ENCODE measurements around the gene GPR143. TPM values are rescaled to one million over a fixed set of nuclear protein-coding genes. Genes with fewer than 3 reads are reported as not detected.

Gene GPR143
- total and polyA plus RNA-seq, 2 experiments from 2014 or later = 3.2 to 9.8 TPM

DNA sequence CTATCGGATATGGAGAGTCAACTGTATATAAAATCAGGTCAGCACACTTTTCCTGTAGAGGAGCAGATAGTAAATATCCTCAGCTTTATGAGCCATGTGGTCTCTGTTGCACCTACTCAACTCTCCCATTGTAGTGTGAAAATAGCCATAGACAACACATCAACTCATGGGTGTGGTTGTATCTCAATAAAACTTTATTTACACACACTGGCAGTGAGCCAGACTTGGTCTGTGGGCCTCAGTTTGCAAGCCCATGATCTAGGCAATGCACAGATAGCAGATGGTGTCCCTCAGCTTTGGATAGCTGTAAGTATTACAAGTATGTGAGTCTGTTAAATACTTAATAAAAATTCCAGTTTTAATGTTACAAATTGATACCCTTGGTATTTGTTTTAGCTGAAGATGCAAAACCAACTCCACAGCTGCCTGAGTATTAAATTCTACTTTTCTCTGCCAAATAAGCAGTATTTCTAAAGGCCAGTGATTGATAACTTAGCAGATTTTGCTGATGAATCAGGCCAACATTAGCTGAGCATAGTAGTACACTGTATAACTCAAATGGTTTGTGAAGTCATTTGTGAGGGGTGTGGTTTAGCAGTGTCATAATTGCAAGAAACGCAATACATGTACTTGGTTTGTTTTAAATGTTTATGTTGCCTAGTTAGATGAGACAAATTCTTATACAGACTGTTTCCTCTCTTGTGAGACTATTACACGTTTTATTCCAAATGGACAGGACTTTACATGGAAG, 87.3 kb downstream of the GPR143 start:
- Histone ChIP-seq H3K4me1 (ENCODE audit: insufficient read depth) (no peaks in the 10 kb centered on the region), H3K9me2 (replicated peaks; ENCODE audit: insufficient read depth) (no peaks in the 10 kb centered on the region), H3K27ac (no peak overlapping the region), H3K27me3 (no peaks in the 10 kb centered on the region), H3K4me2 (no peak overlapping the region), H2AFZ (no peak overlapping the region), H3K4me3 (no peak overlapping the region), H3K79me2 (no peaks in the 10 kb centered on the region), H3K36me3 (replicated peaks; ENCODE audit: insufficient read depth, low read depth) (no peaks in the 10 kb centered on the region), H4K20me1 (ENCODE audit: insufficient read depth, poor library complexity, severe bottlenecking) (no peaks in the 10 kb centered on the region), H3K9me3 (ENCODE audit: low read depth) (no peaks in the 10 kb centered on the region)
- DNase-seq (ENCODE audit: low spot score) = no peak
- 79% methylated on average over 3 of the region's 3 CpGs for WGBS (ENCODE audit: low lambda C conversion rate, missing lambda C conversion rate)
- no peak for TF ChIP-seq EZH2phosphoT487 (IDR thresholded peaks at IDR 0.05; ENCODE audit: low read depth, severe bottlenecking, unreplicated experiment)
- no peak for TF ChIP-seq EZH2 (IDR thresholded peaks at IDR 0.05; ENCODE audit: borderline replicate concordance)
- TF ChIP-seq CTCF (IDR thresholded peaks at IDR 0.05; ENCODE audit: poor library complexity) = no peak

DNA sequence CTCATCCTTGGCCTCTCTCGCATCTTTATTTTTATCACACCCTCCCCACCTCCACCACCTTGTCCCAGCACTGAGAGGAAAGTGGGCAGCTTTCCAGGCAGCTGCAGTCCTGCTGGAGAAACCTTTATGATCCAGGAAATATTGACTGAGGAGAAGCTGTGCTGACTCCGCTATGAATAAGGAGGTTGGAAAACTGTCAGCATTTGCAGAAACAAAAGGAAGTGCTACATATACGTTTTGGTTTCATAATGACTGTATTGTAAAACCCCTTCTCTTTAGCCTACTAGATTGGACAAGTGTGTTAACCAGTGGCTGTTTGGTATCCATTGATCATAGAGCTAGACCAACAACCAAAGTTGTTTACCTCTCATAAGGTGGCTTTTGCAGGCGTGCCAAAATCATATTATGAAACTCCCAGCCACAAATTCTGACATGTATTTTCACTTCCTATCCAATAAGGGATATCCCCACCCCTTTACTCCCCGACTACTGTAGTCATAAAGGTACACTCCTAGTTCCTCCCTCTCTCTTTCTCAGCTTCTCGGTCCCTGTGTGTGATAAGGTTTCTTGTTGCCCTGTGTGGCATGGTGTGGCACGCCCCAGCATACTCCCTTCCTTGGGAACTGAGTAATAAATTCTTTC, 88.4 kb downstream of the GPR143 start:
- H3K27ac ChIP-seq = peak overlapping the region; percentile 16
- no peaks in the 10 kb centered on the region for H3K4me1 ChIP-seq (ENCODE audit: insufficient read depth)
- H2AFZ ChIP-seq = no peak overlapping the region
- H3K4me3 ChIP-seq = no peak overlapping the region
- H3K9me2 ChIP-seq (replicated peaks; ENCODE audit: insufficient read depth) = no peaks in the 10 kb centered on the region
- no peaks in the 10 kb centered on the region for H4K20me1 ChIP-seq (ENCODE audit: insufficient read depth, poor library complexity, severe bottlenecking)
- no peaks in the 10 kb centered on the region for H3K27me3 ChIP-seq
- no peaks in the 10 kb centered on the region for H3K9me3 ChIP-seq (ENCODE audit: low read depth)
- no peak for DNase-seq (ENCODE audit: low spot score)
- no peaks in the 10 kb centered on the region for H3K36me3 ChIP-seq (replicated peaks; ENCODE audit: insufficient read depth, low read depth)
- H3K4me2 ChIP-seq = no peak overlapping the region
- TF ChIP-seq EZH2 (IDR thresholded peaks at IDR 0.05; ENCODE audit: borderline replicate concordance) (no peak), EZH2phosphoT487 (IDR thresholded peaks at IDR 0.05; ENCODE audit: low read depth, severe bottlenecking, unreplicated experiment) (no peak), CTCF (IDR thresholded peaks at IDR 0.05; ENCODE audit: poor library complexity) (no peak)
- WGBS (ENCODE audit: low lambda C conversion rate, missing lambda C conversion rate) = 66% methylated on average over 7 of the region's 7 CpGs
- H3K79me2 ChIP-seq = no peaks in the 10 kb centered on the region

DNA sequence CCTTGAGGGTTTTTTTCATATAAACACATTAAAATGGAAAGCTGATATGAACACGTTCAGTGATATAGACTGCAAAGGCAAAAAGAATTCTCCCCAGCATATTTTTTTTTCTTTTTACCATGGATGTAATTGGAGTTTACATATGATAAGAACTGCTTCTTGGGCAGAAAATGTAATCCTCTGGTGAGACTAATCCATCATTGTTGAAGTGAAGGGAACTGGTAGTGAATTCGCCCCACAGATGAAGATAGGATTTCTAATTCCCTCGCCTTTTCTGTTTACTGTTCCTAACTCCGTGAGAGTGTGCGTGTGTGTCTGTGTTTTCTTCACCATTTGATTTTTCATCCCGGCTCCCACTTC, 88.9 kb downstream of the GPR143 start:
- 63% methylated on average over 6 of the region's 6 CpGs for WGBS (ENCODE audit: low lambda C conversion rate, missing lambda C conversion rate)
- no peaks in the 10 kb centered on the region for H3K79me2 ChIP-seq
- no peak for TF ChIP-seq CTCF (IDR thresholded peaks at IDR 0.05; ENCODE audit: poor library complexity)
- TF ChIP-seq EZH2phosphoT487 (IDR thresholded peaks at IDR 0.05; ENCODE audit: low read depth, severe bottlenecking, unreplicated experiment) = no peak
- no peak for TF ChIP-seq EZH2 (IDR thresholded peaks at IDR 0.05; ENCODE audit: borderline replicate concordance)
- no peaks in the 10 kb centered on the region for H4K20me1 ChIP-seq (ENCODE audit: insufficient read depth, poor library complexity, severe bottlenecking)
- no peaks in the 10 kb centered on the region for H3K9me2 ChIP-seq (replicated peaks; ENCODE audit: insufficient read depth)
- no peaks in the 10 kb centered on the region for H3K4me1 ChIP-seq (ENCODE audit: insufficient read depth)
- no peak overlapping the region for H3K4me2 ChIP-seq
- no peaks in the 10 kb centered on the region for H3K9me3 ChIP-seq (ENCODE audit: low read depth)
- H3K27me3 ChIP-seq = no peaks in the 10 kb centered on the region
- DNase-seq (ENCODE audit: low spot score) = no peak
- H2AFZ ChIP-seq = no peak overlapping the region
- no peak overlapping the region for H3K27ac ChIP-seq
- H3K36me3 ChIP-seq (replicated peaks; ENCODE audit: insufficient read depth, low read depth) = no peaks in the 10 kb centered on the region
- H3K4me3 ChIP-seq = no peak overlapping the region

Data from hepatocyte (in vitro differentiated cells).